Colonic mucosa (tissue), 4 donors: ENCODE measurements around the gene ZNF331. TPM values are rescaled to one million over a fixed set of nuclear protein-coding genes. Genes with fewer than 3 reads are reported as not detected.

Experiments used
- DNase-seq: peaks from one replicate; pipeline ENCODE4 v3.0.0-alpha.2; 2020
- H3K27ac ChIP-seq: fragments of 200-600 bp; one replicate; pipeline ENCODE4 v1.8.0; 2021
- H3K27me3 ChIP-seq: fragments of 200-600 bp; one replicate; pipeline ENCODE4 v1.8.0; 2021
- H3K36me3 ChIP-seq: fragments of 200-600 bp; one replicate; pipeline ENCODE4 v1.8.0; 2021
- H3K4me1 ChIP-seq: fragments of 200-600 bp; one replicate; pipeline ENCODE4 v1.8.0; 2021; ENCODE audit warnings: mild to moderate bottlenecking
- H3K4me3 ChIP-seq: fragments of 200-600 bp; one replicate; pipeline ENCODE4 v1.8.0; 2021
- H3K9ac ChIP-seq, 2 donors: one replicate each; pipeline ENCODE4 v1.7.0; 2013; ENCODE audit warnings: control low read depth in 2 of 2, low read depth in 2 of 2, low read length in 2 of 2
- H3K9me3 ChIP-seq: fragments of 200-600 bp; one replicate; pipeline ENCODE4 v1.8.0; 2021
- CTCF ChIP-seq: fragments of 200-600 bp; IDR thresholded peaks from one replicate; pipeline ENCODE4 v1.8.0; 2022; ENCODE audit warnings: antibody characterized with exemption, mild to moderate bottlenecking
- intact Hi-C: fragments of 100-400 bp; cut with DNase I; formaldehyde crosslinking; loops from one replicate; pipeline ENCODE4 v1.14.1; 2022
- total RNA-seq, 2 donors: library from RNA; stranded (reverse); fragmentation: NEBNext Ultra II Directional in 1 of 2; extraction: Animal tissue kit (Norgen Biotek cat#: 25700) in 1 of 2; gene quantifications; one replicate each; pipeline ENCODE4 v1.2.1, GENCODE V29; 2021
- donor health status: healthy.
- donor health status: DM: no; HTN: no; CAD: no.
- donor health status: DM: no; HTN: no; CAD: no.

The ZNF331 gene
- total RNA-seq, 2 donors from 2014 or later: 4.3 to 7.8 TPM

- no peak overlapping the region for H3K4me3 ChIP-seq
- intact Hi-C loops: no loop called here
- no peak for DNase-seq
- no peak overlapping the region for H3K27ac ChIP-seq
- H3K9me3 ChIP-seq: no peaks in the 10 kb centered on the region
- no peaks in the 10 kb centered on the region for H3K4me1 ChIP-seq
- no peak for TF ChIP-seq CTCF
- no peak overlapping the region for H3K9ac ChIP-seq
- H3K27me3 ChIP-seq: no peaks in the 10 kb centered on the region
- no peaks in the 10 kb centered on the region for H3K36me3 ChIP-seq
Observed at GRCh38 chr19:53608381-53608780, 70.4 kb downstream of the ZNF331 start.

GRCh38 chr19:53612762-53613526, 75.0 kb downstream of the ZNF331 start:
- no peak overlapping the region for H3K9ac ChIP-seq
- DNase-seq: no peak
- intact Hi-C loops: no loop called here
- no peak overlapping the region for H3K4me3 ChIP-seq
- no peaks in the 10 kb centered on the region for H3K9me3 ChIP-seq
- no peak overlapping the region for H3K27ac ChIP-seq
- no peaks in the 10 kb centered on the region for H3K36me3 ChIP-seq
- no peak for TF ChIP-seq CTCF
- no peaks in the 10 kb centered on the region for H3K4me1 ChIP-seq
- no peaks in the 10 kb centered on the region for H3K27me3 ChIP-seq

- TF ChIP-seq CTCF: no peak
- H3K4me1 ChIP-seq: no peaks in the 10 kb centered on the region
- intact Hi-C loops: no loop called here
- no peaks in the 10 kb centered on the region for H3K36me3 ChIP-seq
- H3K27me3 ChIP-seq: no peaks in the 10 kb centered on the region
- H3K9ac ChIP-seq: no peak overlapping the region
- DNase-seq: no peak
- no peak overlapping the region for H3K27ac ChIP-seq
- no peak overlapping the region for H3K4me3 ChIP-seq
- no peaks in the 10 kb centered on the region for H3K9me3 ChIP-seq
Observed at GRCh38 chr19:53621885-53622740, 84.2 kb downstream of the ZNF331 start.

GRCh38 chr19:53624771-53625545, 87.0 kb downstream of the ZNF331 start:
- Histone ChIP-seq H3K27ac (no peak overlapping the region), H3K9me3 (no peaks in the 10 kb centered on the region), H3K36me3 (no peaks in the 10 kb centered on the region), H3K4me3 (no peak overlapping the region), H3K4me1 (no peaks in the 10 kb centered on the region), H3K9ac (no peak overlapping the region), H3K27me3 (no peaks in the 10 kb centered on the region)
- no peak for DNase-seq
- intact Hi-C loops: no loop called here
- no peak for TF ChIP-seq CTCF

GRCh38 chr19:53626486-53626885, 88.5 kb downstream of the ZNF331 start:
- intact Hi-C loops: no loop called here
- Histone ChIP-seq H3K4me1 (no peaks in the 10 kb centered on the region), H3K9ac (no peak overlapping the region), H3K36me3 (no peaks in the 10 kb centered on the region), H3K27me3 (no peaks in the 10 kb centered on the region), H3K9me3 (no peaks in the 10 kb centered on the region), H3K27ac (no peak overlapping the region), H3K4me3 (no peak overlapping the region)
- no peak for TF ChIP-seq CTCF
- DNase-seq: no peak
